Heart right ventricle (tissue), 16 donors: Measurements from ENCODE around the gene PPP2R2B. TPM values are rescaled to one million over a fixed set of nuclear protein-coding genes. Genes with fewer than 3 reads are reported as not detected.
A peak's percentile ranks its signal among the peaks of the same experiment; 100 is the strongest.

ENCODE experiments used
- ATAC-seq, 8 donors: fragments of 200-7000 bp; cut with Tn5 transposase; one replicate each; pipeline ENCODE4 v1.9.1; 2020; ENCODE audit warnings: mild to moderate bottlenecking in 8 of 8, moderate library complexity in 8 of 8, moderate number of reproducible peaks in 1 of 8
- DNase-seq, 2 donors: peaks; one replicate each; pipeline ENCODE4 v3.0.0-alpha.2; 2020
- H3K27ac ChIP-seq, 10 donors: fragments of 200-600 bp; sonication (generic) in 2 of 10; one replicate each; pipeline versions ENCODE4 v1.5.0 to v1.8.0; 2020 to 2022; ENCODE audit warnings: mild to moderate bottlenecking in 3 of 10
- H3K27me3 ChIP-seq, 7 donors: fragments of 200-600 bp; one replicate each; pipeline ENCODE4 v1.8.0; 2021 to 2022; ENCODE audit warnings: mild to moderate bottlenecking in 2 of 7
- H3K36me3 ChIP-seq, 9 donors: fragments of 200-600 bp; sonication (generic) in 1 of 9; one replicate each; pipeline versions ENCODE4 v1.5.0 to v1.8.0; 2020 to 2022; ENCODE audit warnings: mild to moderate bottlenecking in 2 of 9
- H3K4me1 ChIP-seq, 9 donors: fragments of 200-600 bp; sonication (generic) in 1 of 9; one replicate each; pipeline versions ENCODE4 v1.5.0 to v1.8.0; 2020 to 2022; ENCODE audit warnings: mild to moderate bottlenecking in 4 of 9
- H3K4me3 ChIP-seq, 10 donors: fragments of 200-600 bp; sonication (generic) in 2 of 10; one replicate each; pipeline versions ENCODE4 v1.5.0 to v1.8.0; 2020 to 2022; ENCODE audit warnings: mild to moderate bottlenecking in 7 of 10, moderate library complexity in 2 of 10
- H3K9me3 ChIP-seq, 11 donors: fragments of 200-600 bp in 10 of 11; sonication (generic) in 2 of 11; one replicate each; pipeline versions ENCODE4 v1.5.0 to v1.8.0; 2013 to 2022; ENCODE audit warnings: mild to moderate bottlenecking in 2 of 11, control low read depth in 1 of 11, moderate library complexity in 1 of 11
- WGBS, 2 donors: extraction: QIAGEN DNeasy Blood & Tissue Kit; methylation state at CpG; one replicate each; pipeline ENCODE4 v1.1.7; 2013; ENCODE audit warnings: inconsistent platforms in 1 of 2; 5-methylcytosine and 5-hydroxymethylcytosine counted together
- intact Hi-C, 10 donors: fragments of 100-400 bp; cut with DNase I; formaldehyde crosslinking; loops; one replicate each; pipeline versions ENCODE4 v1.11.1 to v1.14.2; 2022
- polyA plus RNA-seq, 2 donors: library from polyadenylated mRNA; stranded (reverse); fragments of 200-250 nt; gene quantifications; one replicate each; pipeline ENCODE4 v1.2.3, GENCODE V29; 2013
- total RNA-seq, 10 donors: library from RNA; stranded (reverse); fragmentation: NEBNext Ultra II Directional in 3 of 10; extraction: Animal tissue kit (Norgen Biotek cat#: 25700) in 3 of 10; gene quantifications; one replicate each; pipeline versions ENCODE4 v1.2.1 to v1.2.4, GENCODE V29; 2021 to 2023
- TF ChIP-seq, protein P1 (sequence below), 9 donors: fragments of 200-600 bp; sonication (generic) in 2 of 9; IDR thresholded peaks; one replicate each; pipeline versions ENCODE4 v1.5.0 to v1.8.0; 2021 to 2022; ENCODE audit warnings: antibody characterized with exemption in 9 of 9, mild to moderate bottlenecking in 5 of 9, moderate library complexity in 1 of 9
- donor health status: Arrhythmogenic right ventricular cardiomyopathy.
- donor health status: ischemic (EF 13 %, LVEDD 7.1; RV severe dilation, severe dysfunction).
- donor health status: healthy with polysubstance abuse.
- donor health status: DM: no; HTN: yes; CAD: no.
- donor health status: DM: no; HTN: no; CAD: no.
- donor health status: ischemic (EF 25% LVEDD 6.9; RV normal size, moderate dysfunction).
- donor health status: ischemic (EF 25% LVEDD 5.7; RV mildly dilated, moderate dysfunction).
- donor health status: healthy.
- donor health status: DM: yes; HTN: yes; CAD: no.
- donor health status: Ischemic cardiomyopathy.
- donor health status: ischemic (EF 35%, LVEDD 5.7; RV mildly dilated, moderate dysfunction).
- donor health status: nonischemic (EF 11% LVEDD 7.7; RV severe dilation, severe dysfunction).
- donor health status: DM: yes; HTN: yes; CAD: no.
- donor health status: PGD.
- donor health status: ischemic (EF 29% LVEDD 5.4; RV normal size, mild dysfunction).
- donor health status: nonischemic (EF 23%, LVEDD 6.1; RV moderate dilation, normal function).

The PPP2R2B gene
- total and polyA plus RNA-seq, 12 donors, result 0.05 to 1.8 (median 0.57) TPM; not detected in 2

DNA sequence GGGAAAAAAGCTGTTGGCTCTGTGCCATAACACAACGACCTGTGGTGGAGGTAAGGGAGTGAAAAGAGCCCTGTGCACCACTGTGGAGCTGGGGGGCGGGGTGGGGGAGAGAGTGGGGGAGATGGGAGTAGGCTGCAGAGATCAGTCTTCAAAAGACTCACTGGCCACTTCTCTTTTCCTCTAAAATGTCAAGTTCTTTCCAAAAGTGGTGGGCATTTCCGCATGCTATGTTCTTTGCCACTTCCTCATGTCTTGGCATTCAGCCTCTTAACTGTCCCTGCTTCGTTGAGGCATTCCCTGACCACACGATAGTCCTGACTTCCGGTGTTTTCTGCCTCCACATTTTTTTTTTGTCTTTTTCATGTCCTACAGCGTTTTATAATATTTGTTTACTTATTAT is 2.4 kb upstream of the PPP2R2B start:
- H3K27me3 ChIP-seq, result peaks cover 0 to 52% (median 36%) of the 10 kb centered on the region in 7 donors
- H3K4me1 ChIP-seq, result peaks cover 0 to 22% (median 12%) of the 10 kb centered on the region in 9 donors
- WGBS, 2 donors, result 66 to 70% methylated on average over 7 of the region's 7 CpGs
- DNase-seq, result no peak
- no peak overlapping the region for H3K4me3 ChIP-seq
- TF ChIP-seq, protein P1, sequence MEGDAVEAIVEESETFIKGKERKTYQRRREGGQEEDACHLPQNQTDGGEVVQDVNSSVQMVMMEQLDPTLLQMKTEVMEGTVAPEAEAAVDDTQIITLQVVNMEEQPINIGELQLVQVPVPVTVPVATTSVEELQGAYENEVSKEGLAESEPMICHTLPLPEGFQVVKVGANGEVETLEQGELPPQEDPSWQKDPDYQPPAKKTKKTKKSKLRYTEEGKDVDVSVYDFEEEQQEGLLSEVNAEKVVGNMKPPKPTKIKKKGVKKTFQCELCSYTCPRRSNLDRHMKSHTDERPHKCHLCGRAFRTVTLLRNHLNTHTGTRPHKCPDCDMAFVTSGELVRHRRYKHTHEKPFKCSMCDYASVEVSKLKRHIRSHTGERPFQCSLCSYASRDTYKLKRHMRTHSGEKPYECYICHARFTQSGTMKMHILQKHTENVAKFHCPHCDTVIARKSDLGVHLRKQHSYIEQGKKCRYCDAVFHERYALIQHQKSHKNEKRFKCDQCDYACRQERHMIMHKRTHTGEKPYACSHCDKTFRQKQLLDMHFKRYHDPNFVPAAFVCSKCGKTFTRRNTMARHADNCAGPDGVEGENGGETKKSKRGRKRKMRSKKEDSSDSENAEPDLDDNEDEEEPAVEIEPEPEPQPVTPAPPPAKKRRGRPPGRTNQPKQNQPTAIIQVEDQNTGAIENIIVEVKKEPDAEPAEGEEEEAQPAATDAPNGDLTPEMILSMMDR (IDR thresholded peaks at IDR 0.05), result no peak
- no peaks in the 10 kb centered on the region for H3K36me3 ChIP-seq
- intact Hi-C loops, result no loop called here
- H3K9me3 ChIP-seq, result no peaks in the 10 kb centered on the region
- ATAC-seq, result no peak
- no peak overlapping the region for H3K27ac ChIP-seq

DNA sequence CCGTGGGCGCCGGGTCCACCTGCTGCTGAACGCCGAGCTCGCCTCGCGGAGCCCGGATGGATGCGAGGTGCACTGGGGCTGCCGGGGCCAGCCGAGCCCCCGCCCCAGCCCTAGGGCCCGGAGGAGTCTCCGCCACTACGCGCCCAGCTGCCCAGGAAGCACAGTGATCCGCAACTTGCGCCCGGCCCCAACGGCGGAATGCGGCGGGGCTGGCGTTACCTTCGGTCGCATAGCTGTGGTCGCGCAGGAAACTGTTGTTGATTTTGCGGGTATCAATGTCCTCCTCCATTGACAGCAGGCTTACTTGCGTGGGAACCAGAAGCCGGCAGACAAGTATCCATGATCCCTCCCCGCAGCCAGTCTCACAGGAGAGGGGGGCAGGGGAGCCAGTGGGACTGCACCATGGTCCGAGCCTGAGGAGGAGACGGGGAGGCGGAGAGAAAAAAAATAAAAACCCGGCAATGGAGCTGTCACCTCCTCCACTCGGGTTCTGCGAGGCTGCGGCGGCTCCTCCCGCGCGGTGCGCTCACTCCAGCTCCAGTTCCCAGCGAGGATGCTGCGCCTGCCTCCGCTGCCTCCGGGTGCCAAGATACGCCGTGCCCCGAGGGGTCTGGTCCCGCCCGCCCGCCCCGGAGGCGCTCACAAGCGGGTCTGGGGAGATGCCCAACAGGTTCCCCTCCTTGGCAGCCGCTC is 628 bp downstream of the PPP2R2B start:
- 0 to 1% methylated on average over 59 of the region's 59 CpGs for WGBS, 2 donors
- no peaks in the 10 kb centered on the region for H3K36me3 ChIP-seq
- peak in 6 of 8 donors; percentile 17 to 53 (median 40) for ATAC-seq
- intact Hi-C loops, result no loop called here
- H3K27ac ChIP-seq, result peak overlapping the region in 1 of 10 donors; percentile 40
- peaks cover 0 to 22% (median 12%) of the 10 kb centered on the region in 9 donors for H3K4me1 ChIP-seq
- DNase-seq, result peak in 1 of 2 donors; percentile 4
- peak overlapping the region; percentile 24 to 61 (median 51) for H3K4me3 ChIP-seq
- H3K9me3 ChIP-seq, result no peaks in the 10 kb centered on the region
- peaks cover 0 to 60% (median 36%) of the 10 kb centered on the region in 7 donors for H3K27me3 ChIP-seq
- TF ChIP-seq, protein P1 (IDR thresholded peaks at IDR 0.05), result no peak

DNA sequence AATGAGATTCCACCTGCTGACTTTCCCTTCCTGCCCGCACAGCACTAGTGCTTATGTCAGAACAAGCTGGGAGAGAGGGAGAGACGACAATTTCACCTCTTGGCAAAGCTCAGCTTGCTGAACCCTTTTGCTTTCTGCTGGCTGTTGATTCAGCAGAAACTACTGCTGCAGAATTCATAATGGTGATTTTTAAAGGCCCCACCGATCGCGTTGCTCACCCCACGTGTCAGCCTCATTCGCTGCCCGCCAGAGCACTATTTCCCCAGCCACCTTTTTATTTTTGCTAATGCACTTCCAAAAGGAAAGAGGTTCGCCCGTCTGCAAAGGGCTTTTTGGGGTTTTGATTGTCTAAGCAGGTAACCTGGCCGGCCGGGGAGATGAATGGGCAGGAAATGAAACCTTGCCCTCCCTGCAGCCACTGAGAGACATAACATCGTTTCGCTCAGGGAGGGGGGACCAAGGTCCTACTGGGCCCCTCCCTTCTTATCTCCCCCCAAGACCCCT is 1.3 kb downstream of the PPP2R2B start:
- Histone ChIP-seq H3K4me3 (peak overlapping the region in 9 of 10 donors; percentile 31 to 61 (median 54)), H3K27ac (no peak overlapping the region), H3K36me3 (no peaks in the 10 kb centered on the region), H3K9me3 (no peaks in the 10 kb centered on the region), H3K27me3 (peaks cover 0 to 60% (median 36%) of the 10 kb centered on the region in 7 donors), H3K4me1 (peaks cover 0 to 22% (median 12%) of the 10 kb centered on the region in 9 donors)
- TF ChIP-seq, protein P1 (IDR thresholded peaks at IDR 0.05), result no peak
- ATAC-seq (no peak), DNase-seq (no peak)
- intact Hi-C loops, result no loop called here
- 11 to 12% methylated on average over 14 of the region's 14 CpGs for WGBS, 2 donors

- DNase-seq (no peak), ATAC-seq (no peak)
- no peaks in the 10 kb centered on the region for H3K9me3 ChIP-seq
- peaks cover 0 to 39% (median 22%) of the 10 kb centered on the region in 7 donors for H3K27me3 ChIP-seq
- intact Hi-C loops, result no loop called here
- H3K4me1 ChIP-seq, result peaks cover 0 to 20% (median 12%) of the 10 kb centered on the region in 9 donors
- H3K36me3 ChIP-seq, result no peaks in the 10 kb centered on the region
- no peak overlapping the region for H3K27ac ChIP-seq
- TF ChIP-seq, protein P1 (IDR thresholded peaks at IDR 0.05), result no peak
- 91 to 94% methylated on average over 7 of the region's 7 CpGs for WGBS, 2 donors
- no peak overlapping the region for H3K4me3 ChIP-seq
These were observed 5.2 kb downstream of the PPP2R2B start for GRCh38 chr5:146873186-146873917.
